Measurements from ENCODE around the gene SKI.

The SKI gene

DNA sequence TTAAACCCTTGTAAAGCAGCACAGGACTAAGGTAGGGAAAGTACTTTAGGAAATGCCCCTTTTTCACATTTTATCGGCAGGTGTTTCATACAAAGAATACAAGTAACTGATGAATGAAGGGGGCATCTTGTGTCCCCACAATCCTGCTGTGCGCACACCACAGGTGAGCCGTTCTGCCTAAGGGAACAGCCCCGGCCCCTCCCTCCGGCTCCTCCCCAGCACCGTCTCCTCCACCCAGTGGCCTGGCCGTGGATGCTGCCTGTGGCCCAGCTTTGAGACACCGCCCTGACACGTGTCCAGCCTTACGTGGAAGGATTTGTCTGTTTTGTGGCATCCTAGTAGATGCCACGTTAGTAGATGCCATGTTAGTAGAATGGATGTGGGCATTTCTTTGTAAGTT lies 46.4 kb upstream of the SKI start:
- Mint-ChIP-seq H3K36me3 (ENCODE audit: low read depth) (peaks cover 28% of the 10 kb centered on the region), H3K9me3 (no peaks in the 10 kb centered on the region), H3K27ac (no peak overlapping the region), H3K4me1 (peaks cover 5% of the 10 kb centered on the region), H3K4me3 (no peak overlapping the region), H3K27me3 (ENCODE audit: low read depth) (peaks cover 4% of the 10 kb centered on the region)
- TF ChIP-seq, protein P1, sequence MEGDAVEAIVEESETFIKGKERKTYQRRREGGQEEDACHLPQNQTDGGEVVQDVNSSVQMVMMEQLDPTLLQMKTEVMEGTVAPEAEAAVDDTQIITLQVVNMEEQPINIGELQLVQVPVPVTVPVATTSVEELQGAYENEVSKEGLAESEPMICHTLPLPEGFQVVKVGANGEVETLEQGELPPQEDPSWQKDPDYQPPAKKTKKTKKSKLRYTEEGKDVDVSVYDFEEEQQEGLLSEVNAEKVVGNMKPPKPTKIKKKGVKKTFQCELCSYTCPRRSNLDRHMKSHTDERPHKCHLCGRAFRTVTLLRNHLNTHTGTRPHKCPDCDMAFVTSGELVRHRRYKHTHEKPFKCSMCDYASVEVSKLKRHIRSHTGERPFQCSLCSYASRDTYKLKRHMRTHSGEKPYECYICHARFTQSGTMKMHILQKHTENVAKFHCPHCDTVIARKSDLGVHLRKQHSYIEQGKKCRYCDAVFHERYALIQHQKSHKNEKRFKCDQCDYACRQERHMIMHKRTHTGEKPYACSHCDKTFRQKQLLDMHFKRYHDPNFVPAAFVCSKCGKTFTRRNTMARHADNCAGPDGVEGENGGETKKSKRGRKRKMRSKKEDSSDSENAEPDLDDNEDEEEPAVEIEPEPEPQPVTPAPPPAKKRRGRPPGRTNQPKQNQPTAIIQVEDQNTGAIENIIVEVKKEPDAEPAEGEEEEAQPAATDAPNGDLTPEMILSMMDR (IDR thresholded peaks at IDR 0.05; ENCODE audit: unreplicated experiment in 3 of 3) = no peak

DNA sequence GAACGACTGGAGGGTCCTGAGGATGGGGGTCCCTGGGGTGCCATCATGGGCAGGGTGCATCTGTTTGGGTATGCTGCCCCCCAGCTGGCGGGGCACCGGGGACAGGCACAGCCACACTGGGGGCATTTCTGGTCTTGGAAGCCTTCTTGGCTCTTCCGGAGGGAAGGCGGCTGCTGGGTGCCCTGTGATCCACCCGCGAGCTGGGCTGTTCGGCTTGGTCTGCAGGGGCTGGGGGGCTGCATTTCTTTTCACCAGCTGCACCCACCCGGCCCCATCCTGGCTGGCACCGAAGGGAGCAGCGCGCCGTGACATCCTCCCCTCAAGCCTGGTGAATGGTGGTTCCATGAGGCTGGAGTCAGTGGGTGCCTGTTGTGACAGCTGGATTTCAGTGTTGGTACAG lies 45.7 kb upstream of the SKI start:
- no peak overlapping the region for H3K4me3 Mint-ChIP-seq
- TF ChIP-seq, protein P1 (IDR thresholded peaks at IDR 0.05; ENCODE audit: unreplicated experiment in 3 of 3) = no peak
- peaks cover 28% of the 10 kb centered on the region for H3K36me3 Mint-ChIP-seq (ENCODE audit: low read depth)
- H3K27ac Mint-ChIP-seq = no peak overlapping the region
- peaks cover 4% of the 10 kb centered on the region for H3K27me3 Mint-ChIP-seq (ENCODE audit: low read depth)
- peaks cover 5% of the 10 kb centered on the region for H3K4me1 Mint-ChIP-seq
- no peaks in the 10 kb centered on the region for H3K9me3 Mint-ChIP-seq

DNA sequence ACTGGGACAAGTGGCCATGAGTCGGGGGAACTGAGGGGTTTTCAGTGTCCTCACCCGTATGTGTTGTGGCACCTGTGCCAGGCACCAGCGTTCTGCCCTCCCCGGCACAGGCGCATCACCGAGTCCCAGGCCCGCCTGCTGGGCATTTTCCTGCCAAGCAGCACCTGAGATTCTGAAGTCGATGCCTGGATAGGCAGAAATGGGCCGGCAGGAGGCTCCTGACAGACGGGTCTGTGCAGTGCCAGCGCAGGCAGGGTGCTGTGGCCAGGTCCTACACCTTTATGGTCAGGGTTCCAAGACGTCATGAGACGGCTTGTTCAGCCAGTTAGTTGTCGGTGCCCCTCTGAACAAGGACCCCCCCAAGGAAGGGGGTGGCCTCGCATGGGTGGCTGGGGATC lies 44.2 kb upstream of the SKI start:
- no peak overlapping the region for H3K27ac Mint-ChIP-seq
- peaks cover 4% of the 10 kb centered on the region for H3K27me3 Mint-ChIP-seq (ENCODE audit: low read depth)
- no peaks in the 10 kb centered on the region for H3K9me3 Mint-ChIP-seq
- H3K4me3 Mint-ChIP-seq = no peak overlapping the region
- H3K36me3 Mint-ChIP-seq (ENCODE audit: low read depth) = peaks cover 28% of the 10 kb centered on the region
- TF ChIP-seq, protein P1 (IDR thresholded peaks at IDR 0.05; ENCODE audit: unreplicated experiment in 3 of 3) = no peak
- H3K4me1 Mint-ChIP-seq = peaks cover 5% of the 10 kb centered on the region

DNA sequence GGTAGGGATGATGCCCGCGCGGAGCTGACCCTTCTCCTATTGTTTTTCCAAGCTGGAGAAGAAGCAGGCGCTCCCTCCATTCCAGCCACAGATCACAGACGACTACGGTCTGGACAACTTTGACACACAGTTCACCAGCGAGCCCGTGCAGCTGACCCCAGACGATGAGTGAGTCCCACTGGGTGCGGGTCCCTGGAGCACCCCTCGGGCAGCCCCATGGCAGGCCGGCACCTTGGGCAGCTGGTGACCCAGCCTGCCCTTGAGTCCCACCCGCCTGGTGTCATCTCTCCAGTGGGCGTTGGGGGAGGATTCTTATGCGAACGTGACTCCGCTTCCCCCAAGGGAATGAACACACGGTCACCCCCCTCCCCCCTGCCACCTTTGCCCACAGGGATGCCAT lies 43.6 kb upstream of the SKI start:
- Mint-ChIP-seq H3K4me1 (peaks cover 7% of the 10 kb centered on the region), H3K4me3 (no peak overlapping the region), H3K9me3 (no peaks in the 10 kb centered on the region), H3K27me3 (ENCODE audit: low read depth) (peaks cover 4% of the 10 kb centered on the region), H3K36me3 (ENCODE audit: low read depth) (peaks cover 27% of the 10 kb centered on the region), H3K27ac (no peak overlapping the region)
- TF ChIP-seq, protein P1 (IDR thresholded peaks at IDR 0.05; ENCODE audit: unreplicated experiment in 3 of 3) = no peak

DNA sequence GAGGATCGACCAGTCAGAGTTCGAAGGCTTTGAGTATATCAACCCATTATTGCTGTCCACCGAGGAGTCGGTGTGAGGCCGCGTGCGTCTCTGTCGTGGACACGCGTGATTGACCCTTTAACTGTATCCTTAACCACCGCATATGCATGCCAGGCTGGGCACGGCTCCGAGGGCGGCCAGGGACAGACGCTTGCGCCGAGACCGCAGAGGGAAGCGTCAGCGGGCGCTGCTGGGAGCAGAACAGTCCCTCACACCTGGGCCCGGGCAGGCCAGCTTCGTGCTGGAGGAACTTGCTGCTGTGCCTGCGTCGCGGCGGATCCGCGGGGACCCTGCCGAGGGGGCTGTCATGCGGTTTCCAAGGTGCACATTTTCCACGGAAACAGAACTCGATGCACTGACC lies 43.2 kb upstream of the SKI start:
- H3K27me3 Mint-ChIP-seq (ENCODE audit: low read depth) = peaks cover 4% of the 10 kb centered on the region
- H3K36me3 Mint-ChIP-seq (ENCODE audit: low read depth) = peaks cover 24% of the 10 kb centered on the region
- TF ChIP-seq, protein P1 (IDR thresholded peaks at IDR 0.05; ENCODE audit: unreplicated experiment in 3 of 3) = no peak
- no peak overlapping the region for H3K27ac Mint-ChIP-seq
- peaks cover 6% of the 10 kb centered on the region for H3K4me1 Mint-ChIP-seq
- H3K9me3 Mint-ChIP-seq = no peaks in the 10 kb centered on the region
- H3K4me3 Mint-ChIP-seq = no peak overlapping the region

Measured in nephron (organoid).